Peyer's patch (tissue), 4 donors: ENCODE data around the gene DRAXIN.

Experiments
- CTCF ChIP-seq, 6 experiments: fragments of 450-650 bp in 4 of 6; fragments of 200-600 bp in 2 of 6; sonication (generic) in 1 of 6; IDR thresholded peaks; one replicate each; pipeline ENCODE4 v1.5.1; 2017 to 2019; ENCODE audit warnings: antibody characterized with exemption in 6 of 6, mild to moderate bottlenecking in 3 of 6, moderate library complexity in 1 of 6
- POLR2A ChIP-seq, 2 donors: fragments of 450-650 bp; IDR thresholded peaks; one replicate each; pipeline ENCODE4 v1.5.1; 2017; ENCODE audit warnings: antibody characterized with exemption in 2 of 2, mild to moderate bottlenecking in 2 of 2, moderate library complexity in 2 of 2

- TF ChIP-seq CTCF (IDR thresholded peaks at IDR 0.05) (no peak), POLR2A (IDR thresholded peaks at IDR 0.05) (no peak)
Observed at GRCh38 chr1:11761285-11761684, 69.8 kb downstream of the DRAXIN start.
